Measurements from ENCODE around the gene REPS1. TPM values are rescaled to one million over a fixed set of nuclear protein-coding genes. Genes with fewer than 3 reads are reported as not detected.

The REPS1 gene
- total RNA-seq, 2 experiments from 2014 or later = 40.0 to 53.9 TPM

GRCh38 chr6:139013185-139013800 is 25.2 kb upstream of the REPS1 start:
- no peaks in the 10 kb centered on the region for H3K9me2 ChIP-seq (ENCODE audit: insufficient read depth, low read length)
- H3K4me3 ChIP-seq (ENCODE audit: low read depth, low read length, poor library complexity, severe bottlenecking) = no peak overlapping the region
- intact Hi-C loops (cut with micrococcal nuclease; ENCODE audit: unreplicated experiment) = no loop called here
- TF ChIP-seq CTCF (conservative IDR thresholded peaks at IDR 0.05; ENCODE audit: low read length) (no peak), EZH2phosphoT487 (IDR thresholded peaks at IDR 0.05; ENCODE audit: borderline replicate concordance, low read depth, low read length) (no peak)
- no TSS peak for BruUV-seq (replicated peaks)
- no peaks in the 10 kb centered on the region for H3K9me3 ChIP-seq (ENCODE audit: low read length)
- H4K20me1 ChIP-seq (ENCODE audit: insufficient read depth, low read length) = no peaks in the 10 kb centered on the region
- no peaks in the 10 kb centered on the region for H3K79me2 ChIP-seq (ENCODE audit: insufficient read depth, low read depth, low read length)
- ChIA-PET POLR2A (no interaction called here), CTCF (ENCODE audit: unreplicated experiment) (no interaction called here)
- no peaks in the 10 kb centered on the region for H3K36me3 ChIP-seq (ENCODE audit: insufficient read depth, low read length)
- no peak overlapping the region for H2AFZ ChIP-seq (ENCODE audit: low read length)
- DNase-seq (ENCODE audit: low spot score) = no peak
- no peak overlapping the region for H3K27ac ChIP-seq (ENCODE audit: low read depth, low read length, poor library complexity, severe bottlenecking)
- no peak overlapping the region for H3K4me2 ChIP-seq (ENCODE audit: low read length)
- peaks cover 20% of the 10 kb centered on the region for H3K4me1 ChIP-seq (ENCODE audit: insufficient read depth, low read length, poor library complexity, severe bottlenecking)

- H2AFZ ChIP-seq (ENCODE audit: low read length) = no peak overlapping the region
- H3K36me3 ChIP-seq (ENCODE audit: insufficient read depth, low read length) = no peaks in the 10 kb centered on the region
- no TSS peak for BruUV-seq (replicated peaks)
- H3K4me2 ChIP-seq (ENCODE audit: low read length) = no peak overlapping the region
- H3K9me3 ChIP-seq (ENCODE audit: low read length) = no peaks in the 10 kb centered on the region
- ChIA-PET POLR2A (interaction anchor here (0.9 to 1.3 kb wide), 2 partner anchors 12 to 69 kb away, joined by 3 to 4 read pairs; no protein-coding TSS in a partner anchor), CTCF (ENCODE audit: unreplicated experiment) (no interaction called here)
- peaks cover 21% of the 10 kb centered on the region for H3K4me1 ChIP-seq (ENCODE audit: insufficient read depth, low read length, poor library complexity, severe bottlenecking)
- intact Hi-C loops (cut with micrococcal nuclease; ENCODE audit: unreplicated experiment) = no loop called here
- no peak overlapping the region for H3K4me3 ChIP-seq (ENCODE audit: low read depth, low read length, poor library complexity, severe bottlenecking)
- H3K9me2 ChIP-seq (ENCODE audit: insufficient read depth, low read length) = no peaks in the 10 kb centered on the region
- no peak for TF ChIP-seq EZH2phosphoT487 (IDR thresholded peaks at IDR 0.05; ENCODE audit: borderline replicate concordance, low read depth, low read length)
- no peak for TF ChIP-seq CTCF (conservative IDR thresholded peaks at IDR 0.05; ENCODE audit: low read length)
- no peaks in the 10 kb centered on the region for H4K20me1 ChIP-seq (ENCODE audit: insufficient read depth, low read length)
- H3K79me2 ChIP-seq (ENCODE audit: insufficient read depth, low read depth, low read length) = no peaks in the 10 kb centered on the region
- H3K27ac ChIP-seq (ENCODE audit: low read depth, low read length, poor library complexity, severe bottlenecking) = no peak overlapping the region
- DNase-seq (ENCODE audit: low spot score) = no peak
These were observed 23.9 kb upstream of the REPS1 start for GRCh38 chr6:139011980-139012379.

DNA sequence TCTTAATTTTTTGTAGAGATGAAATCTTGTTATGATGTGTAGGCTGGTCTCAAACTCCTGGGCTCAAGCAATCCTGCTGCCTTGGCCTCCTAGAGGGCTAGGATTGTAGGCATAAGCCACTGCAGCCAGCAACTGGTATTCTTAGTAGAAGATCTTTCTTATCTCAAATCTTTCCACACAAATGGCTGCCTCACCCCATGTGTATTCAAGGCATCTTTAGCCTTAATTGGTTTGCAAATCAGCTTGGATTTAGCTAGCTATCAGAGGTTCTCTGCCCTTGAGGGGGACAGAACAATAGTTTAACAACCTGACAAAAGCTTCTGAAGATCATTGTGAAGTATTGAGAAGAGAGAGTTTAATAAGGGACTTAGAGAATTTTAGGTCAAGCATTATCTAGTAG is 22.6 kb upstream of the REPS1 start:
- no peak for TF ChIP-seq CTCF (conservative IDR thresholded peaks at IDR 0.05; ENCODE audit: low read length)
- no peak for TF ChIP-seq EZH2phosphoT487 (IDR thresholded peaks at IDR 0.05; ENCODE audit: borderline replicate concordance, low read depth, low read length)
- no peaks in the 10 kb centered on the region for H3K79me2 ChIP-seq (ENCODE audit: insufficient read depth, low read depth, low read length)
- H3K36me3 ChIP-seq (ENCODE audit: insufficient read depth, low read length) = no peaks in the 10 kb centered on the region
- DNase-seq (ENCODE audit: low spot score) = no peak
- peaks cover 8% of the 10 kb centered on the region for H3K4me1 ChIP-seq (ENCODE audit: insufficient read depth, low read length, poor library complexity, severe bottlenecking)
- intact Hi-C loops (cut with micrococcal nuclease; ENCODE audit: unreplicated experiment) = no loop called here
- no peak overlapping the region for H3K4me3 ChIP-seq (ENCODE audit: low read depth, low read length, poor library complexity, severe bottlenecking)
- H4K20me1 ChIP-seq (ENCODE audit: insufficient read depth, low read length) = no peaks in the 10 kb centered on the region
- no TSS peak for BruUV-seq (replicated peaks)
- H3K9me2 ChIP-seq (ENCODE audit: insufficient read depth, low read length) = no peaks in the 10 kb centered on the region
- H2AFZ ChIP-seq (ENCODE audit: low read length) = no peak overlapping the region
- ChIA-PET CTCF (ENCODE audit: unreplicated experiment) (no interaction called here), POLR2A (interaction anchor here (1.3 to 1.4 kb wide), 2 partner anchors 11 to 19 kb away, joined by 3 to 4 read pairs; no protein-coding TSS in a partner anchor)
- H3K4me2 ChIP-seq (ENCODE audit: low read length) = no peak overlapping the region
- H3K27ac ChIP-seq (ENCODE audit: low read depth, low read length, poor library complexity, severe bottlenecking) = no peak overlapping the region
- no peaks in the 10 kb centered on the region for H3K9me3 ChIP-seq (ENCODE audit: low read length)

Data from OCI-LY7 (cell line).